Measurements from ENCODE around the gene ACTN2.

ACTN2 gene

DNA sequence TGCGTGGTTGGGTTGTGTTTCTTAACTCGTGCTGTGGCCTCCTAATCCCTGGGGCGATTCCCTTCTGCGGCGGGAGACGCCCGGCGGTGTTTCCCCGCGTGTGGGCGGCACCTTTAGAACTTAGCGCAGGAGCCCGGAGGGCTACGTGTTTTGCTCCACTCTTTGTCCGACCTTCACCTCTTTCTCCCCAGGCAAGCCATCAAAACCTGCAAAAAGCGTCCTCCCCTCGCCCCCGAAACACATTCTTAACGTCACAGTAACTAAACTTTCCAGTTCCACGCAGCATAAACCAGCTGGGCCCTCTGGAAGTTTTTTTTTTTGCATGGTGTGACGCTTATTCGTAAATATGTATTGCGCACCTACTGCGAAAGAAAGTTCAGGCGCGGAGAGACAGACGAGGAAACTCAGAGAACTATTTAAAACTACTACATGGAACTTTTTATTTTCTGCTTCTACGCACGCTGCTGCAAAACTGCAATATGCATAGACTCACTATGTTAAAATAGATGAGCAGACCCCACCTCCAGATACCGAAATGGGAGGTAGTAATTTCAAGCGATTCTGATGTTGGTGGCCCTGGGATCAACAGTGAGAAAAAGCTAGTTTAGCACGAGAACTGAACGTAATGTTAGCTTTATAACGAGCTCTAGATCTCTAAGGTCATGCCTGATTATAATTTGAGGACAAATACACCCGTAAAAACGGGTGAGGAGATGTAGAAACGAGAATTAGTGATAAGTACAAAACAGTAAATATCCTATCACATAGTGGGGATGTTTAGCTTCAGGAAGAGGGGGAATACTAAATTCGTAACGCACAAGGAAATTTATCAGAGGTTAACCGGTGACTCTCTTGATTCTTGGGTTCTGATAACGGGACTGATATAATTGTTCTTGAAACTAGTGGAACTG is 109.7 kb downstream of the ACTN2 start:
- peak overlapping the region; percentile 96 for H3K27ac ChIP-seq
- TF ChIP-seq, protein P1, sequence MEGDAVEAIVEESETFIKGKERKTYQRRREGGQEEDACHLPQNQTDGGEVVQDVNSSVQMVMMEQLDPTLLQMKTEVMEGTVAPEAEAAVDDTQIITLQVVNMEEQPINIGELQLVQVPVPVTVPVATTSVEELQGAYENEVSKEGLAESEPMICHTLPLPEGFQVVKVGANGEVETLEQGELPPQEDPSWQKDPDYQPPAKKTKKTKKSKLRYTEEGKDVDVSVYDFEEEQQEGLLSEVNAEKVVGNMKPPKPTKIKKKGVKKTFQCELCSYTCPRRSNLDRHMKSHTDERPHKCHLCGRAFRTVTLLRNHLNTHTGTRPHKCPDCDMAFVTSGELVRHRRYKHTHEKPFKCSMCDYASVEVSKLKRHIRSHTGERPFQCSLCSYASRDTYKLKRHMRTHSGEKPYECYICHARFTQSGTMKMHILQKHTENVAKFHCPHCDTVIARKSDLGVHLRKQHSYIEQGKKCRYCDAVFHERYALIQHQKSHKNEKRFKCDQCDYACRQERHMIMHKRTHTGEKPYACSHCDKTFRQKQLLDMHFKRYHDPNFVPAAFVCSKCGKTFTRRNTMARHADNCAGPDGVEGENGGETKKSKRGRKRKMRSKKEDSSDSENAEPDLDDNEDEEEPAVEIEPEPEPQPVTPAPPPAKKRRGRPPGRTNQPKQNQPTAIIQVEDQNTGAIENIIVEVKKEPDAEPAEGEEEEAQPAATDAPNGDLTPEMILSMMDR (conservative IDR thresholded peaks at IDR 0.05): no peak
- peak; percentile 13; the same call in 1 of the 2 replicates for TF ChIP-seq ZFX (IDR thresholded peaks at IDR 0.05)

DNA sequence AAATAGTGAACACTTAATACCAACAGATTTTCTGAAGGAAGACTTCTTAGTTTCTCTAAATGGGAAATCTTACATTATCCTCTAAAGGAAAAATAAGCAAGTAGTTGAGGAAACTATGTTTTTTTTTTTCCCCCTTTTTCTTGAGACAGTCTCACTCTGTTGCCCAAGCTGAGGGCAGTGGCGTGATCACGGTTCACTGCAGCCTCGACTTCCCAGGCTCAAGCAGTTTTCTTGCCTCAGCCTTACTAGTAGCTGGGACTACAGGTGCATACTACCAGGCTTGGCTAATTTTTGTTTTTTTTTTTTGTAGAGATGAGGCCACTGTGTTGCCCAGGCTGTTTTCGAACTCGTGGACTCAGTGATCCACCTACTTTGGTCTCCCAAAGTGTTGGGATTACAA is 112.7 kb downstream of the ACTN2 start:
- no peak for TF ChIP-seq ZFX (IDR thresholded peaks at IDR 0.05)
- TF ChIP-seq, protein P1 (conservative IDR thresholded peaks at IDR 0.05): no peak
- no peak overlapping the region for H3K27ac ChIP-seq

DNA sequence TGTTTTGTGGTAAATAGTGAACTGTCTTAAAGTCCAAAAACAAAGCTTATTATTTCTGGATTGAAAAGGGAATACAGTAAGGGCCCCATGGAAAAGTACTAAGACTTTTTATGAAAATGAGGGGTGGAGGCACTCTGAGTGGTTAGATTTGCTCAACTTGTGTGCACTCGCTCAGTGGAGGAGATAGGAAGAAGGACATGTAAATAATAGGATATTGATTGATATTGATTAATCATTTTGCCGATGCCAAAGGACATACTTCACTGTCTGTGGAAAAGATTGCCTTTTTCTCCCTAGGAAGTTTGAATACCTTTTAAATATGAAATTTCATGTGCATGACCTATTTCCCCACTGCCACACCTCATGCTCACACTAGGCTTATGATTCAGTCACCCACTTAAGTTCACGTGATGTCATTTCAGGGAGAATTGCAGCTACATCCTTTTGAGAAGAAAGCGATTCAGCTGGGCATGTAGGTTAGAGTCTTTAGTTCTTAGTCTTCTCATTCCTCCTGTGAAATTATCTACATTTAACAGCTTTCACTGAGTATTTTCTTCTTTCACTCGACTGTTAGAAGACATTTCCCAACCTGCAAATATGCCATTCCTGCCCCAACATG is 113.8 kb downstream of the ACTN2 start:
- no peak overlapping the region for H3K27ac ChIP-seq
- no peak for TF ChIP-seq ZFX (IDR thresholded peaks at IDR 0.05)
- TF ChIP-seq, protein P1 (conservative IDR thresholded peaks at IDR 0.05): no peak

DNA sequence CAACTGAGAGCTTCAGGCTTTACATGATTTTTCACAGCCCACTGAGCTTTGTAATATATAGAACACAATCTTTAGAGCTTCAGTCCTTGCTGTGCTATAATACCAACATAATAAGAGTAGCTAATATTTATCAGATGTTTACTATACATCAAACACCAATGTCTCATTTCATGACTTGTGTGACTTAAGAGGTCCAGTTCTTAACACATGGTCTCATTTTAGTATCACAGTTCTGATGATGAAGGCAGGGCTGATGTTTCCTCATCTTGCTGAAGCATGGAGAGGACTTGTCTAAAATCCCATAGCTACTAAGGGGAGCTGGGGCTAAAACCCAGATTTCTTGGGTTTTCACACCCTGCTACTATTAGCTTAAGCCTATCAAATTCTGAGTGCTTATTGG is 114.3 kb downstream of the ACTN2 start:
- no peak for TF ChIP-seq ZFX (IDR thresholded peaks at IDR 0.05)
- TF ChIP-seq, protein P1 (conservative IDR thresholded peaks at IDR 0.05): no peak
- H3K27ac ChIP-seq: no peak overlapping the region

DNA sequence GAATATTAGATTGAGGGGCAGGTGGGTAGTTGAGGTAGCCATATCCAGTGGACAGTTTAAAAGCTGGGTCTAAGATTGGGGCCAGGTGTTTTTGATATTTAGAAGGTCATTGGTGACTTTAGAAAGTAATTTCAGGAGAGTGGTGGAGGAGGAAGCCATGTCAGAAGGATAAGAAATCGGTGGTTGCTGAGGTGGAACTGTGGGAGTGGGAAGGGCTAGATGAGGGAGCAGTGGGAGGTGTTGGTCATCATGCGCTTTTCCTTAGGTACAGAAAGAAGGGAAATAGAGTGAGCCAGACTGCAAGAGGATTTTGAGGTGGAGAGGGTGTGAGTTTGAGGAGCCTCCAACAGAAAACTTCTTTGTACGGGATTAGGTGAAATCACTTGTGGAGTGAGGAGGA is 116.0 kb downstream of the ACTN2 start:
- no peak overlapping the region for H3K27ac ChIP-seq
- TF ChIP-seq, protein P1 (conservative IDR thresholded peaks at IDR 0.05): no peak
- no peak for TF ChIP-seq ZFX (IDR thresholded peaks at IDR 0.05)

DNA sequence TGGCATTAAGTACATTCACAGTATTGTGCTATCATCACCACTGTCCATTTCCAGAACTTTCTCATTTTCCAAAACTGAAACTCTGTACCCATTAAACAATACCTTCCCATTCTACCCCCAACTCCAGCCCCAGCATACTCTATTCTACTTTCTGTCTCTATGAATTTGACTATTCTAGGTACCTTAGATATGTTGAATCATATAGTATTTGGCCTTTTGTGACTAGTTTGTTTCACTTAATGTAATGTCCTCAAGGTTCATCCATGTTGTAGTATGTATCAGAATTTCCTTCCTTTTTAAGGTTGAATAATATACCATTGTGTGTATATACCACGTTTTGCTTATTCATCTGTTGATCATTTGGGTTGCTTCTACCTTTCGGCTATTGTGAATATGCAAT is 120.3 kb downstream of the ACTN2 start:
- TF ChIP-seq, protein P1 (conservative IDR thresholded peaks at IDR 0.05): no peak
- no peak for TF ChIP-seq ZFX (IDR thresholded peaks at IDR 0.05)

DNA sequence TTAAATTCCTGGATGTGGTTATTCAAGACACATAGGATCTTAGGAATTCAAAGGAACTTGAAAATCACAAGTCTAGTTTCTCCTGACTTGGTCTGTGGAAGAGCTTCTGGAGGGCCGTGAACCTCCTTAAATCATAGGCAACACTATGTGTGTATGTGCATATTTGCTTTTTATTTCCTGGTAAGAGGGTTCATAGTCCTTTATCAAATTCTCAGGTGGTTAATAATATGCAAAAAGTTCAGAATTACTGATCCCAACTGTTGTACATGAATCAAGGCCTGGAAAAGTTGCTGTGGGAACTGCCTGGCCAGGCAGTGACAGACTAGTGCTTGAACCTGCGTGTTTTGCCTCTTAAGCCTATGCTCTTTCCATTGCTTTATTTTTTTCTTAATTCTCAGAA is 121.7 kb downstream of the ACTN2 start:
- H3K27ac ChIP-seq: no peak overlapping the region
- TF ChIP-seq, protein P1 (conservative IDR thresholded peaks at IDR 0.05): no peak
- TF ChIP-seq ZFX (IDR thresholded peaks at IDR 0.05): no peak

More for the DNA sequence above, 120.3 kb downstream of the ACTN2 start:
- no peak overlapping the region for H3K27ac ChIP-seq

Measured in C4-2B (cell line).